ENCODE data around the gene RSPO4.

DNA sequence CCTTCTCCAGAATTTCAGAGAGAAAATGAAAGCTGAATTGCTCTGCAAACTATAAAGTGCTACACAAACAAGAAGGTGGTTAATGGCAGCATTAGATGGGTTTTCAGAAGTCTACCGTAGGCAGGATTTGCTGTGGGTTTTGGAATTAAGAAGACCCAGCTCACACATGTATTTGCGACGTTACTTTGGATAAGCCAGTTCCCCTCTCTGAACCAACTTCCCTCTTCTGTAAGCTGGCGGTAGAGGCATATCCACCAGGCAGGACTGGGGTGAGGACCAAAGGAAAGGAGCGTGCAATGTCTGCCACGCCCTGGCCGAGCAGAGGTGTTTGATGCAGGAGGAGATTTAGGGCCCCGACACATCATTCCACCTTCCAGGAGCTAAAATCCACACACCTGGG lies 6.9 kb downstream of the RSPO4 start:
- no peak for TF ChIP-seq CTCF (IDR thresholded peaks at IDR 0.05)
- no peak for TF ChIP-seq POLR2A (IDR thresholded peaks at IDR 0.05)
